Measurements from ENCODE around the gene PTPRN2.

The PTPRN2 gene

DNA sequence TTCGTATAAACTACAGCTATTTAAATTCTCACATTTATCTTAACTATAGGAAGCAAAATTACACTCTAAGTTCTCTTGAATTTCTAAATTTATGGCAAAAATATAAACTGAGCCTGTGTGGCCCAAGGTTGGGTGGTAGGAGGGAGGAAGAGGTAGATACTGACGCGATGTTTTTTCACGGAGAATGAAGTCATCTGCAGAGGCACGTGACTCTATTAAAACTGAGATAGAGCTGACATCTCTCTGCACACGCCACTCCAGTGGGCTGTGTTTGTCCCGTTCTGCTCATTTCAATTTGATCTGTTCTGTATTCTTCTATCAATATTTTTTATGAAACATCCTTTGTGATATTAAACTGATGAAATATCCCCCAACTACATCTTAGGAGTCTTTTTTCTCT, 964.1 kb downstream of the PTPRN2 start:
- in situ Hi-C loops (cut with HindIII; ENCODE audit: low sequenced_read_pairs) = no loop called here

GRCh38 chr7:157622408-157623205, 965.0 kb downstream of the PTPRN2 start:
- in situ Hi-C loops (cut with HindIII; ENCODE audit: low sequenced_read_pairs) = no loop called here

GRCh38 chr7:157622000-157622399, 965.6 kb downstream of the PTPRN2 start:
- in situ Hi-C loops (cut with HindIII; ENCODE audit: low sequenced_read_pairs) = no loop called here

- in situ Hi-C loops (cut with HindIII; ENCODE audit: low sequenced_read_pairs) = no loop called here
These were observed 966.4 kb downstream of the PTPRN2 start for GRCh38 chr7:157621131-157621681.

DNA sequence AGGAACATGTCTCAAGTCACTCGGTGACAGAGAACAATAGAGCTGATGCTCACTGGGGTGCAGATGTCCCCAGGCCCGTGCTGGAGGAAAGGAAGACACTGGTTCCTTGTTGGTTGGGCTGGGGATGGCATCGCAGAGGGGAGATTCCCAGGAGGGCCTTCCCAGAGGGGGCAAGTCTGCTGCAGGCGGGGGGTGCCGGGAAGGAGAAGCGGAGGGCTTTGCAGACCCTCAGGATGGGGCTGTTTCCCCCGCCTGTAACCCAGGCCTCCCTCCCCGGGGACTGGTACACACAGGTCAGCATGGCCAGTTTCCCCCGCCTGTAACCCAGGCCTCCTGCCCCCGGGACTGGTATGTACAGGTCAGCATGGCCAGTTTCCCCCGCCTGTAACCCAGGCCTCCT, 967.0 kb downstream of the PTPRN2 start:
- in situ Hi-C loops (cut with HindIII; ENCODE audit: low sequenced_read_pairs) = no loop called here

- in situ Hi-C loops (cut with HindIII; ENCODE audit: low sequenced_read_pairs) = no loop called here
These were observed 967.7 kb downstream of the PTPRN2 start for GRCh38 chr7:157619753-157620525.

DNA sequence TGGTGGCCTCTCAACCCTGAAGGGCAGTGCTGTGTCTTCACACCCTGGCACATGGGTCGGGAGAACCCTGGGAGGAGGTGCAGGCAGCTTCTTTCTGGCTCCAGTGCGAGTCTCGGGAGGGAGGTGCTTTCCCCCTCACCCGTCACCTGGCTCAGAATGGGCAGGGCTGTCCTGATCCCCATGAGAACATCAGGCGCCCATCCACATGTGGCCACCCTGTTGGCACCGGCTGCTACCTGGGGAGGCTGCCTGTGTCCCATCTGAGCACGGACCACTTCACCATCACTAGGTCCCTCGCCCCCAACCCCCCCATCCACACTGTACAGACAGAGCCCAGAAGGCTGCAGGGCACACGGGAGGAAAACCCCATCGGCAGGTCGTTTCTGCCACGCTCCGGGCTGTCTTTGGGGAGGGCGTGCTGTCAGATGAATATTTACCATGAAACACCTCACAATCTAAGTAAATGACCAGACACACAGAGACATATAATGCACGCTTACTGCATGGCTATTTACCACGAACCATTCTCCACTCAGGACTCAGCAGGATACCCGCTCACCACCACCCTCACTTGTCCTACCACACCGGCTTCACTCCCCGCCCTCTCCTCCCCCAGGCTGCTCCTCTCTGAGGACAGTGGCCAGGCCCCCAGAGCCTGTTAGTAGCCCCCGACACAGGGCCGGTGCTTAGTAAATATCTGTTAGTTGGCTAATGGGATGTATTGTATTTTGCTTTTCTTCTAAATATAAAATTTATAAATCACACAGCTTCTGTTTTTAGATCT, 968.6 kb downstream of the PTPRN2 start:
- in situ Hi-C loops (cut with HindIII; ENCODE audit: low sequenced_read_pairs) = no loop called here

DNA sequence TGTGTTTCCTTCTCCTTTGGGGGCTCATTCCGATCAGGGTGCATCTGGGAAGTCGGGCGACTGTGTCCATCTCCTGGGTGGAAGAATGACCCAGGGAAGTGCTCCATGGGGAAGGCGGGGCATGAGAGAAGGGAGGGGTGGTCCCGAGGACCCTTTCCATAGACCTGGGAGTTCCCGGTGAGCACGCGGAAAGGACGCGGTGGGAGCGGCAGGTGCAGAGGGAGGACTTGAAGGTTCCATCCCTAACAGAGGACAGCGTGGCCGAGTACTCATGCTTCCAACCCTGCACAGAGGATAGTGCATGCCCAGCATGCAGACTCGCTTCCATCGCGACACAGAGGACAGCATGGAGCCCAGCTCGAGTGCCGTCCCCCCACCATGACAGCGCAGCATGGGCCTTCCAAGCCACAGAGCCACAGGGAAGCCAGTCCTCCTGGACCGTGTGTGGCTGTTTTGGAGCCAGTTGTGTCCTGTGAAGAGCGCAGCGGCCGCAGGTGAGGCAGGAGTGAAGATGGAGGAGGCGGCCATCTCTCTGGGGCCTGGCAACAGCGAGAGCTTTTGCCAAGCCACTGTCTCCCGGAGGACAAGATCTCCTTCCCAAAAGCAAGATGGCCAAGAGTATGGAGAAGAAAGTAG, 969.4 kb downstream of the PTPRN2 start:
- in situ Hi-C loops (cut with HindIII; ENCODE audit: low sequenced_read_pairs) = no loop called here

- in situ Hi-C loops (cut with HindIII; ENCODE audit: low sequenced_read_pairs) = no loop called here
These were observed 970.2 kb downstream of the PTPRN2 start for GRCh38 chr7:157617401-157617800.

GRCh38 chr7:157616931-157617330, 970.7 kb downstream of the PTPRN2 start:
- in situ Hi-C loops (cut with HindIII; ENCODE audit: low sequenced_read_pairs) = no loop called here

- in situ Hi-C loops (cut with HindIII; ENCODE audit: low sequenced_read_pairs) = no loop called here
These were observed 971.2 kb downstream of the PTPRN2 start for GRCh38 chr7:157616426-157616825.

- in situ Hi-C loops (cut with HindIII; ENCODE audit: low sequenced_read_pairs) = no loop called here
These were observed 971.8 kb downstream of the PTPRN2 start for GRCh38 chr7:157615852-157616251.

DNA sequence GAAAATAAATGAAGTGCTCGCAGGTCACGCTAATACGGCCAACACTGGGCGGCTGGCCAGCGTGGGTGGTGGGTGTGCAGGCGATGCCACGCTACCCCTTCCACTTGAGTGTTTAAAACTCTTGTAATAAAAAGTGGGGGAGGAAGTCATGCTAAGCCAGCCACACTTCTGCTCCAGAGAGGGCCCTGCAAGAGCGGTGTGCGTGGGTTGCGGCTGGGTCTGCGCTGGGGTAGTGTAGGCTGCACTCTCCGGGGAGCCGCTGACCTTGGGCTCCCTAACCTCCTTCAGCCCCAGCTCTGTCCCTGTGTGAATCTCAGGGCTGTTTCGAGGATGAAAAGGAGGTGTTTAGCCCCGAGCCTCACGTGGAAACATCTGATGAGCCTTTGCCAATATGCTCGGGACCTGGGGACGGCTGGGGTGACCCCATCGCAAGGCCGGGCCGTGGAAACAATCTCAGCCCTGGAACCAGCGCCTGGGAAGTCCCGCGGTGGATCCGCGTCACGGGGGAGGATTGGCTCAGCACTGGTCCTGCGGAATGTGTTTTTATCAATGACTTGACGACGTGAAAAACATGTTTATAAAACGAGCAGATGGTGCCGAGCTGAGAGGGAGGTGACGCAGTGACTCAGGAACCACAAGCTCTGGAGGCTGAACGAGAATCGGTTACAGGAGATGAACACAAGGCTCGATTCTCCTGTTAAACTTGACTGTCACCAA, 972.4 kb downstream of the PTPRN2 start:
- in situ Hi-C loops (cut with HindIII; ENCODE audit: low sequenced_read_pairs) = no loop called here

GRCh38 chr7:157614457-157615020, 973.1 kb downstream of the PTPRN2 start:
- in situ Hi-C loops (cut with HindIII; ENCODE audit: low sequenced_read_pairs) = no loop called here

GRCh38 chr7:157613575-157614322, 973.9 kb downstream of the PTPRN2 start:
- in situ Hi-C loops (cut with HindIII; ENCODE audit: low sequenced_read_pairs) = no loop called here

DNA sequence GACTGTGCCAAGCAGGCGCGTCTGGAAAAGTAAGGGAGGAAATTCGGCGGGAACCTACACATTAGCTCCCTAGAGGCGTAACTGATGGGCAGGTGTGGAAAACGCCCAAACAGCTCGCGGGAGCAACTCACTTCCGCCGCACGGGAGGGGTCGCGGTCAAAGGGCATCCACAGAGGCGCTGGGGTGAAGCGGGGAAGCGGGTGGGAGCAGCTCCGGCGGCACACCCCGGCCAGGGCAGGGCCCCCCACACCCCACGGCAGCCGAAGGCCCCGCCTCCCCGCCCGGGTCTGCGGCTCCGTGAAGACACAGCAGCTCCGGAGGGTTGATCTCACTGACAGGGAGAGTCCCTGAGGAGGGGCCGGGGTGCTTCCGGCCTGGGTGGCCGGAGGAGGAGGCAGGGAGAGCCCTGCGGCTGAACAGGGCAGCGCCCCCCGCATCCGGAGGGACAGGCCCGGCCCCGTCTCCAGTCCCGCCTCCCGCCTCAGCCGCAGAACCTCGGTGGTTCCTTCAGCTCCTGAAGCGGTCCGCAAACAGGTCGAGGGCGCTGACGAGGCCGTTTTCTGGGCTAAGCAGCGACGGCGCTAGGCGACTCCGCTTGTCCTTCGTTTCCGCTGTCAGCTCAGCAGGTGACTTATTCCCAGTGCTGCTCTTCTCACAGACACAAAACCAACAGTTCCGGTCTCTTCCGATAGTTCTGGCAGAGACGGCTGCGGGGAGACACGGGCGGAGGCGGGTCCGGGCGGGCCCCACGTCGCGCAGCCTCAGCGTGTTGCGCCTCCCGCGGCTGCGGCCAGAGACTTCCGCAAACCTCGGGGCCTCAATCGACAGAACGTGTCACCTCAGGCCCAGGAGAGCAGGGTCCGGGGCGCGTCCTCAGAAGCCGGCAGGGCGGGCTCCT, 974.7 kb downstream of the PTPRN2 start:
- in situ Hi-C loops (cut with HindIII; ENCODE audit: low sequenced_read_pairs) = no loop called here

DNA sequence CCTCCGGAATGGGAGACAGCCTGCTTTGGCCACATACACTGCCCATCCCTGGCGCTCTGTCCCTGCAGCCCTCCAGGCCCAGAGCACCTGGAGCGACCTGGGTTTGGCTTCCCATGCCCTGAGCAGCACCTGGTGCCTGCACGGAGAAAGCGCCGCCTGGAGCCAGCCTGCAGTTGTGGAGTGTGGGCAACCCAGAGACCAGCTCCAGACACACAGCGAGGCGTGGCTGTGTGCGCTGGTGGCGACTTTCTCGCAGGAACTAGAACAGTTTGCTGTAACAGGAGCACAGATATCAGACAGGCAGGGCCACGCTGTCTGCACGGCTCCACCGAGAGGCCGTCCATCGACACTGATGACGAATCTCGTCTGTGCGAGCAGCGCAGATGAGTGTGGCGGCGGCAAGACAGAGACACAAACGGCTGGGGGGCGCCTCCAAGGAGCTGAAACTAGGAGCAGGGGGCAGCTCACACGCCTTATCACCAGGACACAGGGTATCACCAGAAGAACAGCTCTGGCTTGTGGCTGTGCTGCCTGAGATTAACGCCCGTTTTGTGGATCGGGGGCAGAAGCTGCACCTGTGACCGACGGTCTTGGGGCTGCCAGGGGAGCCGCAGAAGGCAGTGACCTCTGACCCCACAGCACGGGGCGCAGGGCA, 975.5 kb downstream of the PTPRN2 start:
- in situ Hi-C loops (cut with HindIII; ENCODE audit: low sequenced_read_pairs) = no loop called here
